C4-2B (cell line): Measurements from ENCODE around the gene FBXO24.

Experiments used
- ZFX ChIP-seq: fragments of 450-650 bp; IDR thresholded peaks from 2 replicates; pipeline ENCODE4 v1.6.1; 2017
- TF ChIP-seq, protein P1 (sequence below): fragments of 450-650 bp; conservative IDR thresholded peaks from 2 replicates; pipeline ENCODE4 v1.5.1; 2017; ENCODE audit warnings: mild to moderate bottlenecking

DNA sequence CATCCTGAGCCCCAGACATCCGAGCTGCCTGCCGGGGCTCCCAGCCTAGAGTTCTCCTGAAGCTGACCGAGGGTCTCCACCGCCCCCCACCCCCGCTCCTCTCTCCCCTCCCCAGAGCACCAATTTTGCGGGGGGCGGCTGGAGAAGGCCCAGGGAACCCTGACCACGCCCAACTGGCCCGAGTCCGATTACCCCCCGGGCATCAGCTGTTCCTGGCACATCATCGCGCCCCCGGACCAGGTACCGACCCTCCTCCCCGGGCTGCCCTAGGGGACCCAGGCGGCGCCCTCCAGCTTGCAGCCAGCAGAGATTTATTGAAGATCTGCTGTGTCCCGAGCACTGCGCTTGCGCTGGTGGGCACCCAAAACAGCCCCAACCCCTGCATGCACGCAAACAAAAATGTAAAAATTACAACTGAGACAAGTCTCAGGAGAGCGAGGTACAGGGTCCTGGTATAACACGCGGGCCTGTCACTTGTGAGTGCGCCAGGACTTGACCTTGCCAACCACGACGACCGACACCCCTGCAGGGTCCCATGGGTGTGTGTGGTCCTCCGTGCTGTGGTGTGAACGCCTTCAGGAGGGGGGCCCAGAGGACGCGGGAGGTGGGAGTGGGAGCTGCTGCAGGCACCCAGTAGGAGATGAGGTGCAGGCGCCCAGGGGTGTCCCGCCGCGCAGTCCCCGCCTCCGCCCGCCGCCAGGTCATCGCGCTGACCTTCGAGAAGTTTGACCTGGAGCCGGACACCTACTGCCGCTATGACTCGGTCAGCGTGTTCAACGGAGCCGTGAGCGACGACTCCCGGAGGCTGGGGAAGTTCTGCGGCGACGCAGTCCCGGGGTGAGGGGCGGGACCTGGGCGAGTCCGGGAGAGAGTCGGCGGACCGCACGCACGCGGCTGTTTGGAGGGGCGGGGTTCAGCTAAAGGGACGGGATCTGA, 19.1 kb downstream of the FBXO24 start:
- TF ChIP-seq, protein P1, sequence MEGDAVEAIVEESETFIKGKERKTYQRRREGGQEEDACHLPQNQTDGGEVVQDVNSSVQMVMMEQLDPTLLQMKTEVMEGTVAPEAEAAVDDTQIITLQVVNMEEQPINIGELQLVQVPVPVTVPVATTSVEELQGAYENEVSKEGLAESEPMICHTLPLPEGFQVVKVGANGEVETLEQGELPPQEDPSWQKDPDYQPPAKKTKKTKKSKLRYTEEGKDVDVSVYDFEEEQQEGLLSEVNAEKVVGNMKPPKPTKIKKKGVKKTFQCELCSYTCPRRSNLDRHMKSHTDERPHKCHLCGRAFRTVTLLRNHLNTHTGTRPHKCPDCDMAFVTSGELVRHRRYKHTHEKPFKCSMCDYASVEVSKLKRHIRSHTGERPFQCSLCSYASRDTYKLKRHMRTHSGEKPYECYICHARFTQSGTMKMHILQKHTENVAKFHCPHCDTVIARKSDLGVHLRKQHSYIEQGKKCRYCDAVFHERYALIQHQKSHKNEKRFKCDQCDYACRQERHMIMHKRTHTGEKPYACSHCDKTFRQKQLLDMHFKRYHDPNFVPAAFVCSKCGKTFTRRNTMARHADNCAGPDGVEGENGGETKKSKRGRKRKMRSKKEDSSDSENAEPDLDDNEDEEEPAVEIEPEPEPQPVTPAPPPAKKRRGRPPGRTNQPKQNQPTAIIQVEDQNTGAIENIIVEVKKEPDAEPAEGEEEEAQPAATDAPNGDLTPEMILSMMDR = no peak; the same call in 1 of the 2 replicates
- no peak for TF ChIP-seq ZFX
